NB4 (cell line): ENCODE results near the gene RSPRY1.

Source experiments
- DNase-seq: peaks from one replicate; pipeline ENCODE4 v3.0.0; 2010; ENCODE audit warnings: low read depth
- H3K4me3 ChIP-seq: one replicate; pipeline ENCODE4 v1.5.1; 2011; ENCODE audit warnings: mild to moderate bottlenecking, low read depth, low read length, moderate library complexity
- CTCF ChIP-seq: IDR thresholded peaks from one replicate; pipeline ENCODE4 v1.5.1; 2012; ENCODE audit warnings: low read depth, low read length
- MAX ChIP-seq: IDR thresholded peaks from 2 replicates; pipeline ENCODE4 v1.6.1; 2011; ENCODE audit warnings: low read depth, low read length
- MYC ChIP-seq: IDR thresholded peaks from 2 replicates; pipeline ENCODE4 v1.6.1; 2011; ENCODE audit warnings: low read depth, low read length
- POLR2A ChIP-seq: IDR thresholded peaks from 2 replicates; pipeline ENCODE4 v1.6.1; 2011; ENCODE audit warnings: mild to moderate bottlenecking; ENCODE audit not compliant: insufficient read length; ENCODE audit errors: extremely low read depth

RSPRY1 gene

GRCh38 chr16:57178196-57178595 lies 7.9 kb upstream of the RSPRY1 start:
- DNase-seq: no peak
- no peak for TF ChIP-seq MYC
- TF ChIP-seq CTCF: no peak
- TF ChIP-seq POLR2A: no peak
- TF ChIP-seq MAX: no peak
- H3K4me3 ChIP-seq: no peak overlapping the region

GRCh38 chr16:57178793-57179212 lies 7.3 kb upstream of the RSPRY1 start:
- H3K4me3 ChIP-seq: no peak overlapping the region
- TF ChIP-seq MAX: no peak
- TF ChIP-seq POLR2A: no peak
- no peak for TF ChIP-seq CTCF
- TF ChIP-seq MYC: no peak
- DNase-seq: no peak

GRCh38 chr16:57179215-57179828 lies 6.8 kb upstream of the RSPRY1 start:
- TF ChIP-seq MYC (no peak), POLR2A (no peak), CTCF (no peak), MAX (no peak)
- no peak overlapping the region for H3K4me3 ChIP-seq
- no peak for DNase-seq

GRCh38 chr16:57184113-57184512 lies 2.0 kb upstream of the RSPRY1 start:
- H3K4me3 ChIP-seq: peak overlapping the region; percentile 96
- no peak for TF ChIP-seq MAX
- TF ChIP-seq CTCF: no peak
- no peak for TF ChIP-seq POLR2A
- no peak for TF ChIP-seq MYC
- no peak for DNase-seq

GRCh38 chr16:57184887-57185445 lies 1.2 kb upstream of the RSPRY1 start:
- H3K4me3 ChIP-seq: peak overlapping the region; percentile 96
- DNase-seq: no peak
- TF ChIP-seq MAX: no peak
- TF ChIP-seq POLR2A: no peak
- no peak for TF ChIP-seq CTCF
- no peak for TF ChIP-seq MYC
